Neural cell (in vitro differentiated cells): ENCODE data around the gene DMTF1.

Source experiments
- CTCF ChIP-seq: fragments of 450-650 bp; IDR thresholded peaks from 2 replicates; pipeline ENCODE4 v1.5.1; 2014; ENCODE audit warnings: antibody characterized with exemption, mild to moderate bottlenecking, moderate library complexity; ENCODE audit not compliant: poor library complexity, severe bottlenecking
- EP300 ChIP-seq: fragments of 450-650 bp; conservative IDR thresholded peaks from 2 replicates; pipeline ENCODE4 v1.6.1; 2014; ENCODE audit warnings: antibody characterized with exemption, mild to moderate bottlenecking, moderate library complexity; ENCODE audit not compliant: poor library complexity, severe bottlenecking
- EZH2 ChIP-seq: fragments of 200-600, 300-800 bp; shearing (Covaris generic), sonication (generic); IDR thresholded peaks from 2 replicates; pipeline ENCODE4 v1.6.1; 2014; ENCODE audit warnings: antibody characterized with exemption, low read length, borderline replicate concordance, mild to moderate bottlenecking; ENCODE audit not compliant: insufficient read depth, poor library complexity, severe bottlenecking
- POLR2AphosphoS5 ChIP-seq: IDR thresholded peaks from 2 replicates; pipeline ENCODE4 v1.6.1; 2012
- RAD21 ChIP-seq: fragments of 450-650 bp; conservative IDR thresholded peaks from 2 replicates; pipeline ENCODE4 v1.6.1; 2014; ENCODE audit warnings: antibody characterized with exemption, mild to moderate bottlenecking, moderate library complexity
- SMC3 ChIP-seq: fragments of 450-650 bp; conservative IDR thresholded peaks from 2 replicates; pipeline ENCODE4 v1.6.1; 2014; ENCODE audit warnings: antibody characterized with exemption, mild to moderate bottlenecking, moderate library complexity; ENCODE audit not compliant: poor library complexity
- TAF1 ChIP-seq: IDR thresholded peaks from 2 replicates; pipeline ENCODE4 v1.6.1; 2012; ENCODE audit warnings: low read depth

GRCh38 chr7:87231711-87232110 lies 79.5 kb downstream of the DMTF1 start:
- TF ChIP-seq CTCF (no peak), EZH2 (no peak), POLR2AphosphoS5 (no peak), TAF1 (no peak), RAD21 (no peak), SMC3 (no peak), EP300 (no peak)
